ENCODE data around the gene OR2T2. TPM values are rescaled to one million over a fixed set of nuclear protein-coding genes. Genes with fewer than 3 reads are reported as not detected.
"Not testable (repeated sequence)": the region's sequence is repeated elsewhere in the genome, so short reads cannot be mapped to it uniquely, and the experiment has no call there.

The OR2T2 gene
- total and polyA plus RNA-seq, 4 donors = not detected

DNA sequence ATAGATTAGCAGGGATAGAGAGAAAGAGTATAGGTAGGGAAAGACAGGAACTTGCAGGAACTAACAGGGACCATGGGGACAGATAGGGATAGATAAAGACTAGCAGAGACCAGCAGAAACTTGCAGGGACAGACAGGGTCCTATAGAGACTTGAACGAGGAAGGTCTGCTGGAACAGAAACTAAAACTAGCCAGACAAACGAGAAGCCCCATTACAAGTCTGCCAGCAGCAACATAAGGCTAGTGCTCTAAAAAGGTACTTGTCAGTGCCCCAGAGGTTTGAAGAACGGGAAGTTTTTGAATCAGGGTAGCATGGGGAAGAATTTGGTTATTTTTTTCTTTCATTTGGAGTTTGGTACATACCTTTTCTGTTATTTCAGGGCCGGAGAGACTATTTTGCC, 13.2 kb upstream of the OR2T2 start:
- not testable (repeated sequence) for DNase-seq (ENCODE audit: low spot score); H3K27ac ChIP-seq (ENCODE audit: low read depth in 1 of 2, low read length in 2 of 2); H3K27me3 ChIP-seq (ENCODE audit: control insufficient read depth in 4 of 4, insufficient read depth in 4 of 4, low read length in 3 of 4); H3K4me1 ChIP-seq (ENCODE audit: control insufficient read depth in 4 of 4, insufficient read depth in 4 of 4, low read length in 3 of 4); H3K4me3 ChIP-seq (ENCODE audit: low read depth in 1 of 3, low read length in 3 of 3); H3K9ac ChIP-seq (ENCODE audit: low read depth in 1 of 2, low read length in 2 of 2); H3K36me3 ChIP-seq (ENCODE audit: control insufficient read depth in 4 of 4, insufficient read depth in 3 of 4, low read depth in 1 of 4, low read length in 3 of 4); H3K9me3 ChIP-seq (ENCODE audit: control insufficient read depth in 4 of 4, low read length in 3 of 4)
- WGBS = 52% methylated on average over 4 of the region's 4 CpGs

DNA sequence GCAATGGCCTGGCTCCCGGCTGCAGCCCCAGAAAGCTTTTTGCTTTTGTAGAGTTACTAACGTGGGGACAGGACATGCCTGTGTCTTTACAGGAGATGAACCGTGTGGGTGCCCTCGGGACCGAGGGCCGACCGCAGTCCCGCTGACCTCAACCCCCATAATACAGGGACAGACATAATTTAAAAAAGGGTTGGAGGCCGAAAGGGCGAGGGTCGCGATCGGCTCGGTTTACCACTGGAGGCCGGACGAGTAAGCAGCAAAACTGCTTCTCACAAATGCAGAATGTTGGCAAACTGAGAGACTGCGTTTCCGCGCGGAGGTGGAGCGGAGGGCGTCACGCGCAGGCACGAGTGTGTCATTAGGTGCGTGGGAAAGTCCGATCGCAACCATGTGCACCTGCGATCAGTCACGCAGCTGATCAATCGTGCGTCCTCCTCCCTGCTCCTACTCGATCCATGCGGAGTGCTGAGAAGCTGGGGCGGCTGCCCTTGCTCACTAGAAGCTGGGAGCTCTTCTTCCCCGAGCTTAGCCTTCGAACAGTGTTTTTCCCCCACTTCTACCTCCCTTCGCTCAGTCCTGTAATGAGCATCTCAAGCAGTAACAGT, 11.5 kb upstream of the OR2T2 start:
- H3K27ac ChIP-seq (ENCODE audit: low read depth in 1 of 2, low read length in 2 of 2); H3K9ac ChIP-seq (ENCODE audit: low read depth in 1 of 2, low read length in 2 of 2); DNase-seq (ENCODE audit: low spot score); H3K36me3 ChIP-seq (ENCODE audit: control insufficient read depth in 4 of 4, insufficient read depth in 3 of 4, low read depth in 1 of 4, low read length in 3 of 4); H3K4me1 ChIP-seq (ENCODE audit: control insufficient read depth in 4 of 4, insufficient read depth in 4 of 4, low read length in 3 of 4); H3K4me3 ChIP-seq (ENCODE audit: low read depth in 1 of 3, low read length in 3 of 3); H3K27me3 ChIP-seq (ENCODE audit: control insufficient read depth in 4 of 4, insufficient read depth in 4 of 4, low read length in 3 of 4); H3K9me3 ChIP-seq (ENCODE audit: control insufficient read depth in 4 of 4, low read length in 3 of 4): not testable (repeated sequence)
- WGBS = 90% methylated on average over 36 of the region's 38 CpGs

- not testable (repeated sequence) for H3K4me1 ChIP-seq (ENCODE audit: control insufficient read depth in 4 of 4, insufficient read depth in 4 of 4, low read length in 3 of 4); H3K27me3 ChIP-seq (ENCODE audit: control insufficient read depth in 4 of 4, insufficient read depth in 4 of 4, low read length in 3 of 4); H3K4me3 ChIP-seq (ENCODE audit: low read depth in 1 of 3, low read length in 3 of 3); DNase-seq (ENCODE audit: low spot score); H3K36me3 ChIP-seq (ENCODE audit: control insufficient read depth in 4 of 4, insufficient read depth in 3 of 4, low read depth in 1 of 4, low read length in 3 of 4); H3K9ac ChIP-seq (ENCODE audit: low read depth in 1 of 2, low read length in 2 of 2); H3K27ac ChIP-seq (ENCODE audit: low read depth in 1 of 2, low read length in 2 of 2); H3K9me3 ChIP-seq (ENCODE audit: control insufficient read depth in 4 of 4, low read length in 3 of 4)
- 84% methylated on average over 4 of the region's 6 CpGs for WGBS
Observed at GRCh38 chr1:248434913-248435312, 10.5 kb upstream of the OR2T2 start.

DNA sequence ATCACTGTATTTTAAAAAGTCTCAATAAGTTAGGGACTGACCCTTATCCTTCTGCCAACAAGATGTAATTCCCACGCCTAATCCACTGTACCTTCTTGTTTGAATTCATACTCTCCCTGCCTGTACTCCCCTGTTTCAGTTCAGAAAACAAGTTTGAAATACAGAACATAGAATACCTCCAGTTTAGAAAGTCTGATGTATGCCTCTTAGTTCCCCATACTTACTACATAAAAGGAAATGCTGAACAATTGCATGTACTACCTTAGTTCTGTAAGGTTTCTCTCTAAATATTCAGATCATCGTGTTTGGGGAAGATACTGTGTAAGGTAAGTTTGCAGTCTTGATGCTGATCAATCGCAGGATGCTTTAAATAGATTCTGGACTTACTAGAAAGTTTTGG, 9.1 kb upstream of the OR2T2 start:
- H3K4me3 ChIP-seq (ENCODE audit: low read depth in 1 of 3, low read length in 3 of 3); DNase-seq (ENCODE audit: low spot score); H3K27ac ChIP-seq (ENCODE audit: low read depth in 1 of 2, low read length in 2 of 2); H3K27me3 ChIP-seq (ENCODE audit: control insufficient read depth in 4 of 4, insufficient read depth in 4 of 4, low read length in 3 of 4); H3K4me1 ChIP-seq (ENCODE audit: control insufficient read depth in 4 of 4, insufficient read depth in 4 of 4, low read length in 3 of 4); H3K9me3 ChIP-seq (ENCODE audit: control insufficient read depth in 4 of 4, low read length in 3 of 4); H3K9ac ChIP-seq (ENCODE audit: low read depth in 1 of 2, low read length in 2 of 2); H3K36me3 ChIP-seq (ENCODE audit: control insufficient read depth in 4 of 4, insufficient read depth in 3 of 4, low read depth in 1 of 4, low read length in 3 of 4): not testable (repeated sequence)
- WGBS = 69% methylated on average over 3 of the region's 3 CpGs

DNA sequence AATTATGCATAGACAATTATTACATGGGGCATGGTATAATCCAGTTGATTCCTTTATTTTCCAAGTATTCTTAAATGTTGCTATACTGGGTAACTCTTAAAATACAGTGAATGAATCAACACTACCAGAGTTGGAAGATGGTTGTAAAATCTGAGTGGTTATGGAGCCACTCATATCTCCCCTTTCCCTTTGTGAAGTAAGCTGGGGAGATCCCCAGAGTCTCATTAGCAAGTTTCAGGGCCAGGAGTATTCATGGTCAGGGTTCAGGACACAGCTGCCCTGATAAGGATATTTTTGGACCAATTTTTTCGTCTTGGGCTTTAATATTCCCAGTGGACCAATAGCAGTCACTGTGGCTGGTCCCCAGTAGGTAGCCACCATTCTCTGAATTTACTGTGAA, 6.8 kb upstream of the OR2T2 start:
- 40% methylated on average over 1 of the region's 1 CpG for WGBS
- not testable (repeated sequence) for H3K9me3 ChIP-seq (ENCODE audit: control insufficient read depth in 4 of 4, low read length in 3 of 4); H3K4me1 ChIP-seq (ENCODE audit: control insufficient read depth in 4 of 4, insufficient read depth in 4 of 4, low read length in 3 of 4); H3K9ac ChIP-seq (ENCODE audit: low read depth in 1 of 2, low read length in 2 of 2); H3K27ac ChIP-seq (ENCODE audit: low read depth in 1 of 2, low read length in 2 of 2); H3K27me3 ChIP-seq (ENCODE audit: control insufficient read depth in 4 of 4, insufficient read depth in 4 of 4, low read length in 3 of 4); H3K4me3 ChIP-seq (ENCODE audit: low read depth in 1 of 3, low read length in 3 of 3); H3K36me3 ChIP-seq (ENCODE audit: control insufficient read depth in 4 of 4, insufficient read depth in 3 of 4, low read depth in 1 of 4, low read length in 3 of 4); DNase-seq (ENCODE audit: low spot score)

GRCh38 chr1:248439283-248439682, 6.2 kb upstream of the OR2T2 start:
- not testable (repeated sequence) for H3K36me3 ChIP-seq (ENCODE audit: control insufficient read depth in 4 of 4, insufficient read depth in 3 of 4, low read depth in 1 of 4, low read length in 3 of 4); H3K4me3 ChIP-seq (ENCODE audit: low read depth in 1 of 3, low read length in 3 of 3); H3K9me3 ChIP-seq (ENCODE audit: control insufficient read depth in 4 of 4, low read length in 3 of 4); H3K4me1 ChIP-seq (ENCODE audit: control insufficient read depth in 4 of 4, insufficient read depth in 4 of 4, low read length in 3 of 4); H3K27ac ChIP-seq (ENCODE audit: low read depth in 1 of 2, low read length in 2 of 2); DNase-seq (ENCODE audit: low spot score); H3K9ac ChIP-seq (ENCODE audit: low read depth in 1 of 2, low read length in 2 of 2); H3K27me3 ChIP-seq (ENCODE audit: control insufficient read depth in 4 of 4, insufficient read depth in 4 of 4, low read length in 3 of 4)
- 52% methylated on average over 5 of the region's 5 CpGs for WGBS

DNA sequence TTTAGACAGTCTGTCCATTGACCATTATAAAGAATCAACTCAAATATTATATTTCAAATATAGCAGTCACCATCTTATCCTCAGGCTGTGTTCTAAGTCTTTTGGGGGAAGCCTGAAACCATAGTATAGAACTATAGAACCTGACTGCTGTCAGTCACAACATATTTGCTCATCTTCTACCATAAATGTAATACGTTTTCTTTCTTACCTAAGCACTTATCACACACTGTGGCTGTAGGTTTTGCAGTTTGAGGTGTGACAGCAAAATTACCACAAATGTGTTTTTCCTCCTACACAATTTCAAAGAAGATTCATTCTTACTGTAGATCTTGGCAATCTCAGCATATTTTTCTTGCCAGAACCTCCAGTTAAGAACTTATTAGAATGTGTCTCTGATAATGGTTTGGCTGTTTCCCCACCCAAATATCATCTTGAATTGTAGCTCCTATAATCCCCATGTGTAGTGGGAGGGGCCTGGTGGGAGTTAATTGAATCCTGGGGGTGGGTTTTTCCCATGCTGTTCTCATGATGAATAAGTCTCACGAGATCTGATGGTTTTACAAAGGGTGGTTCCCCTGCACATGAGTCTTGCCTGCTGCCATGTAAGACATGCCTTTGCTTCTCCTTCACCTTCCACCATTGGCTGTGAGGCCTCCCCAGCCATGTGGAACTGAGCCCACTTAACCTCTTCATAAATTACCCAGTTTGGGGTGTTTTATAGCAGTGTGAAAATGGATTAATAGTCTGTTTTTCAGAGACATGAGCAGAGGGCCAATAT, 2.7 kb upstream of the OR2T2 start:
- not testable (repeated sequence) for H3K27me3 ChIP-seq (ENCODE audit: control insufficient read depth in 4 of 4, insufficient read depth in 4 of 4, low read length in 3 of 4); H3K9ac ChIP-seq (ENCODE audit: low read depth in 1 of 2, low read length in 2 of 2); H3K9me3 ChIP-seq (ENCODE audit: control insufficient read depth in 4 of 4, low read length in 3 of 4); H3K36me3 ChIP-seq (ENCODE audit: control insufficient read depth in 4 of 4, insufficient read depth in 3 of 4, low read depth in 1 of 4, low read length in 3 of 4); DNase-seq (ENCODE audit: low spot score); H3K27ac ChIP-seq (ENCODE audit: low read depth in 1 of 2, low read length in 2 of 2); H3K4me1 ChIP-seq (ENCODE audit: control insufficient read depth in 4 of 4, insufficient read depth in 4 of 4, low read length in 3 of 4); H3K4me3 ChIP-seq (ENCODE audit: low read depth in 1 of 3, low read length in 3 of 3)
- 49% methylated on average over 1 of the region's 2 CpGs for WGBS

- not testable (repeated sequence) for H3K9me3 ChIP-seq (ENCODE audit: control insufficient read depth in 4 of 4, low read length in 3 of 4); H3K27ac ChIP-seq (ENCODE audit: low read depth in 1 of 2, low read length in 2 of 2)
- 73% methylated on average over 4 of the region's 4 CpGs for WGBS
Observed at GRCh38 chr1:248444603-248445002, 834 bp upstream of the OR2T2 start.

More at GRCh38 chr1:248444603-248445002, 834 bp upstream of the OR2T2 start:
- not testable (repeated sequence) for H3K36me3 ChIP-seq (ENCODE audit: control insufficient read depth in 4 of 4, insufficient read depth in 3 of 4, low read depth in 1 of 4, low read length in 3 of 4); H3K27me3 ChIP-seq (ENCODE audit: control insufficient read depth in 4 of 4, insufficient read depth in 4 of 4, low read length in 3 of 4); DNase-seq (ENCODE audit: low spot score); H3K4me1 ChIP-seq (ENCODE audit: control insufficient read depth in 4 of 4, insufficient read depth in 4 of 4, low read length in 3 of 4); H3K4me3 ChIP-seq (ENCODE audit: low read depth in 1 of 3, low read length in 3 of 3); H3K9ac ChIP-seq (ENCODE audit: low read depth in 1 of 2, low read length in 2 of 2)

All from liver (tissue), 9 donors.